ENCODE results near the gene ATP2B2.

The ATP2B2 gene

GRCh38 chr3:10416730-10417300 lies 88.6 kb downstream of the ATP2B2 start:
- H3K27ac Mint-ChIP-seq = no peak overlapping the region
- peaks cover 18% of the 10 kb centered on the region for H3K27me3 Mint-ChIP-seq (ENCODE audit: low read depth)
- no peaks in the 10 kb centered on the region for H3K9me3 Mint-ChIP-seq
- no peaks in the 10 kb centered on the region for H3K36me3 Mint-ChIP-seq (ENCODE audit: low read depth)
- H3K4me3 Mint-ChIP-seq = no peak overlapping the region
- no peaks in the 10 kb centered on the region for H3K4me1 Mint-ChIP-seq
- TF ChIP-seq CTCF (IDR thresholded peaks at IDR 0.05; ENCODE audit: unreplicated experiment in 3 of 3) = no peak

GRCh38 chr3:10413041-10413440 lies 92.3 kb downstream of the ATP2B2 start:
- H3K27me3 Mint-ChIP-seq (ENCODE audit: low read depth) = peaks cover 14% of the 10 kb centered on the region
- no peaks in the 10 kb centered on the region for H3K36me3 Mint-ChIP-seq (ENCODE audit: low read depth)
- no peak overlapping the region for H3K4me3 Mint-ChIP-seq
- H3K27ac Mint-ChIP-seq = no peak overlapping the region
- no peaks in the 10 kb centered on the region for H3K9me3 Mint-ChIP-seq
- no peaks in the 10 kb centered on the region for H3K4me1 Mint-ChIP-seq
- TF ChIP-seq CTCF (IDR thresholded peaks at IDR 0.05; ENCODE audit: unreplicated experiment in 3 of 3) = no peak

GRCh38 chr3:10411598-10412332 lies 93.6 kb downstream of the ATP2B2 start:
- Mint-ChIP-seq H3K27ac (no peak overlapping the region), H3K4me3 (no peak overlapping the region)

GRCh38 chr3:10410383-10411002 lies 94.9 kb downstream of the ATP2B2 start:
- H3K4me3 Mint-ChIP-seq = no peak overlapping the region
- TF ChIP-seq CTCF (IDR thresholded peaks at IDR 0.05; ENCODE audit: unreplicated experiment in 3 of 3) = no peak
- no peaks in the 10 kb centered on the region for H3K9me3 Mint-ChIP-seq
- H3K4me1 Mint-ChIP-seq = no peaks in the 10 kb centered on the region
- H3K27ac Mint-ChIP-seq = no peak overlapping the region
- no peaks in the 10 kb centered on the region for H3K36me3 Mint-ChIP-seq (ENCODE audit: low read depth)
- H3K27me3 Mint-ChIP-seq (ENCODE audit: low read depth) = peaks cover 9% of the 10 kb centered on the region

More at GRCh38 chr3:10411598-10412332, 93.6 kb downstream of the ATP2B2 start:
- Mint-ChIP-seq H3K36me3 (ENCODE audit: low read depth) (no peaks in the 10 kb centered on the region), H3K4me1 (no peaks in the 10 kb centered on the region), H3K27me3 (ENCODE audit: low read depth) (peaks cover 9% of the 10 kb centered on the region), H3K9me3 (no peaks in the 10 kb centered on the region)
- TF ChIP-seq CTCF (IDR thresholded peaks at IDR 0.05; ENCODE audit: unreplicated experiment in 3 of 3) = no peak

- Mint-ChIP-seq H3K27me3 (ENCODE audit: low read depth) (peaks cover 9% of the 10 kb centered on the region), H3K9me3 (no peaks in the 10 kb centered on the region)
These were observed 96.7 kb downstream of the ATP2B2 start for GRCh38 chr3:10408680-10409079.

More at GRCh38 chr3:10408680-10409079, 96.7 kb downstream of the ATP2B2 start:
- Mint-ChIP-seq H3K36me3 (ENCODE audit: low read depth) (no peaks in the 10 kb centered on the region), H3K4me3 (no peak overlapping the region), H3K27ac (no peak overlapping the region), H3K4me1 (no peaks in the 10 kb centered on the region)
- TF ChIP-seq CTCF (IDR thresholded peaks at IDR 0.05; ENCODE audit: unreplicated experiment in 3 of 3) = no peak

Measured in nephron (organoid).